Natural killer cell (primary cell): Measurements from ENCODE around the gene TSPAN18. TPM values are rescaled to one million over a fixed set of nuclear protein-coding genes. Genes with fewer than 3 reads are reported as not detected.

Source experiments
- ATAC-seq, 3 donors: fragments of 150-1000 bp in 2 of 3; fragments of 200-7000 bp in 1 of 3; cut with Tn5 transposase; 1 replicate in 1 of 3; 2 replicates in 2 of 3; pipeline ENCODE4 v1.10.0; 2021; ENCODE audit warnings: mild to moderate bottlenecking in 2 of 3, moderate library complexity in 2 of 3
- DNase-seq, 2 donors: peaks; one replicate each; pipeline versions ENCODE4 v3.0.0 to v3.0.0-alpha.2; 2013 to 2021; ENCODE audit warnings: mixed read lengths in 1 of 2
- H3K27ac ChIP-seq: one replicate; pipeline ENCODE4 v1.5.1; 2013; ENCODE audit warnings: mild to moderate bottlenecking, low read length
- H3K27me3 ChIP-seq: one replicate; pipeline ENCODE4 v1.6.1; 2013; ENCODE audit warnings: low read length; ENCODE audit not compliant: control insufficient read depth, insufficient read depth
- H3K36me3 ChIP-seq: one replicate; pipeline ENCODE4 v1.6.1; 2013; ENCODE audit warnings: low read length; ENCODE audit not compliant: control insufficient read depth, insufficient read depth
- H3K4me1 ChIP-seq: one replicate; pipeline ENCODE4 v1.6.1; 2013; ENCODE audit warnings: low read length; ENCODE audit not compliant: control insufficient read depth, insufficient read depth
- H3K4me3 ChIP-seq: one replicate; pipeline ENCODE4 v1.5.1; 2013; ENCODE audit warnings: low read length
- H3K9me3 ChIP-seq: one replicate; pipeline ENCODE4 v1.6.1; 2013; ENCODE audit warnings: low read length; ENCODE audit not compliant: control insufficient read depth, insufficient read depth
- H3K27ac Mint-ChIP-seq, 2 donors: one replicate each; pipeline ENCODE4 v1.8.0; 2022; ENCODE audit warnings: mild to moderate bottlenecking in 2 of 2, mixed read lengths in 2 of 2, moderate library complexity in 1 of 2
- H3K27me3 Mint-ChIP-seq, 2 donors: one replicate each; pipeline ENCODE4 v1.8.0; 2022; ENCODE audit warnings: low read depth in 2 of 2, mixed read lengths in 2 of 2
- H3K36me3 Mint-ChIP-seq: one replicate; pipeline ENCODE4 v1.8.0; 2022; ENCODE audit warnings: mixed read lengths
- H3K4me1 Mint-ChIP-seq, 2 donors: one replicate each; pipeline ENCODE4 v1.8.0; 2022; ENCODE audit warnings: mixed read lengths in 2 of 2
- H3K4me3 Mint-ChIP-seq: one replicate; pipeline ENCODE4 v1.8.0; 2022; ENCODE audit warnings: mild to moderate bottlenecking, moderate library complexity, mixed read lengths
- H3K9me3 Mint-ChIP-seq, 2 donors: one replicate each; pipeline ENCODE4 v1.8.0; 2022; ENCODE audit warnings: mixed read lengths in 2 of 2
- WGBS: methylation state at CpG from one replicate; pipeline ENCODE4 v1.1.7; 2013; ENCODE audit warnings: missing lambda C conversion rate; ENCODE audit not compliant: insufficient coverage; 5-methylcytosine and 5-hydroxymethylcytosine counted together
- intact Hi-C: fragments of 100-400 bp; cut with micrococcal nuclease; formaldehyde crosslinking; loops from one replicate; pipeline ENCODE4 v1.14.2; 2022
- total RNA-seq, 4 donors: library from RNA; stranded (reverse); fragments of 120-200 nt in 1 of 4; gene quantifications; one replicate each; pipeline versions ENCODE4 v1.2.3 to v1.2.4, GENCODE V29; 2013 to 2022
- TF ChIP-seq, protein P1 (sequence below): fragments of 200-600 bp; IDR thresholded peaks from one replicate; pipeline ENCODE4 v1.8.0; 2022; ENCODE audit warnings: antibody characterized with exemption

Gene TSPAN18
- total RNA-seq, 3 donors from 2014 or later (not counting 1 experiment from before 2014, with no cell fraction given): 1.9 to 2.4 (median 2.3) TPM

DNA sequence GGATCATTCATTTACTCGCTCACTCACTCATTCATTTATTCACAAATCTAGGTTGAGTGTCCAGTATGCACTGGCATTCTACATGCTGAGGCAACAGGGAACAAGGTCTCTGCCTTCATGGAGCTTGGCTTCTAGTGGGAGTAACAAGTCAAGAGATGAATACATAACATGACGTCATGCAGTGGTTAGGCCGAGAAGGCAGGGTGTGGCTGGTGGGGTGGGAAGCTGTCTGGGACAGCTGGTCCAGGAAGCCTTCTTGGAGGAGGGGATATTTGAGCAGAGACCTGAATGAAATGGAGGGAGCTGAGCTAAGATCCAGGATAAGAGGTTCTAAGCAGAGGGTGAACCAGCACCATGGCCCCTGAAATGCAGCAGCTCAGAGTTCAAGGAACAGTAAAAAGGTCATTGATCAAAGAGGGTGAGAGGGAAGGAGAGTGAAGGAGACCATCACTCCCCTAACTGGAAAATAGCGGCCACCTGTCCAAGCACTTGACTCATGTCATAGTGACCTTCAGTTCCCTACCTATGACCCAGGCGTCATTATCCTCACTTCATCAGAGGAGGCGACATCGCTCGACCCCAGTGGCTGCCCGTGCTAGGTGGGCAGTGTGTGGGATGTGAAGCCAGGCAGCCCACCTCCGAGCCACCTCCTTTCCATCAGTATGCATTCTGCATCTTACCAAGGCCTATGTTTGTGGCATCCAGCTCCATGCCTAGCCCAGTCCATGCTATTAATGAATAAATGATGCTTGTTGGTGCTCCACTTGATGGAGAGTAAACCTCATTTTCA is 105.0 kb downstream of the TSPAN18 start:
- H3K27me3 ChIP-seq: no peaks in the 10 kb centered on the region
- Mint-ChIP-seq H3K4me3 (no peak overlapping the region), H3K36me3 (no peaks in the 10 kb centered on the region), H3K27ac (no peak overlapping the region), H3K9me3 (no peaks in the 10 kb centered on the region), H3K27me3 (peaks cover 23 to 48% of the 10 kb centered on the region in 2 donors), H3K4me1 (no peaks in the 10 kb centered on the region)
- H3K36me3 ChIP-seq: no peaks in the 10 kb centered on the region
- ATAC-seq (no peak), DNase-seq (no peak)
- TF ChIP-seq, protein P1, sequence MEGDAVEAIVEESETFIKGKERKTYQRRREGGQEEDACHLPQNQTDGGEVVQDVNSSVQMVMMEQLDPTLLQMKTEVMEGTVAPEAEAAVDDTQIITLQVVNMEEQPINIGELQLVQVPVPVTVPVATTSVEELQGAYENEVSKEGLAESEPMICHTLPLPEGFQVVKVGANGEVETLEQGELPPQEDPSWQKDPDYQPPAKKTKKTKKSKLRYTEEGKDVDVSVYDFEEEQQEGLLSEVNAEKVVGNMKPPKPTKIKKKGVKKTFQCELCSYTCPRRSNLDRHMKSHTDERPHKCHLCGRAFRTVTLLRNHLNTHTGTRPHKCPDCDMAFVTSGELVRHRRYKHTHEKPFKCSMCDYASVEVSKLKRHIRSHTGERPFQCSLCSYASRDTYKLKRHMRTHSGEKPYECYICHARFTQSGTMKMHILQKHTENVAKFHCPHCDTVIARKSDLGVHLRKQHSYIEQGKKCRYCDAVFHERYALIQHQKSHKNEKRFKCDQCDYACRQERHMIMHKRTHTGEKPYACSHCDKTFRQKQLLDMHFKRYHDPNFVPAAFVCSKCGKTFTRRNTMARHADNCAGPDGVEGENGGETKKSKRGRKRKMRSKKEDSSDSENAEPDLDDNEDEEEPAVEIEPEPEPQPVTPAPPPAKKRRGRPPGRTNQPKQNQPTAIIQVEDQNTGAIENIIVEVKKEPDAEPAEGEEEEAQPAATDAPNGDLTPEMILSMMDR: no peak
- H3K27ac ChIP-seq: no peak overlapping the region
- 88% methylated on average over 3 of the region's 10 CpGs for WGBS
- H3K4me1 ChIP-seq: no peaks in the 10 kb centered on the region
- H3K4me3 ChIP-seq: no peak overlapping the region
- no peaks in the 10 kb centered on the region for H3K9me3 ChIP-seq
- intact Hi-C loops: no loop called here

DNA sequence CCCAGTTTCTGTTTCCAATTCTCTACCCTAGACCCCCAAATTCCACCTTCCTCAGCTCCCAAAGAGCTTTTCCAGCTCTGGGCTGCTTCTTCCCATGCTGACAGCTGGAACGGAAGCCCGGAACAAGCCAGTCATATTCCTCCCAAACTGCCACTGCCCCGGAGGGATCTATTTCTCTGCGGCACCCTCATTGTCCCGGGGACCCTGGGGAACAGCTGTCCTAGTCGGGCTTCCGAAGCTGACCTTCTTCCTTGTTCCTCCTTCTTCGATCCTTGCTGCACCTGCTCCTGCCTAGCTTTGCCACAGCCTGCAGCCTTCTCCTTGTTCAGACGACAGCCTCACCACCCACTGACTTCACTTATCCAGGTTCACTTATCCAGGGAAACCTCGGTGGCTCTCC is 105.7 kb downstream of the TSPAN18 start:
- no peak for ATAC-seq
- Mint-ChIP-seq H3K4me1 (no peaks in the 10 kb centered on the region), H3K27ac (no peak overlapping the region)

DNA sequence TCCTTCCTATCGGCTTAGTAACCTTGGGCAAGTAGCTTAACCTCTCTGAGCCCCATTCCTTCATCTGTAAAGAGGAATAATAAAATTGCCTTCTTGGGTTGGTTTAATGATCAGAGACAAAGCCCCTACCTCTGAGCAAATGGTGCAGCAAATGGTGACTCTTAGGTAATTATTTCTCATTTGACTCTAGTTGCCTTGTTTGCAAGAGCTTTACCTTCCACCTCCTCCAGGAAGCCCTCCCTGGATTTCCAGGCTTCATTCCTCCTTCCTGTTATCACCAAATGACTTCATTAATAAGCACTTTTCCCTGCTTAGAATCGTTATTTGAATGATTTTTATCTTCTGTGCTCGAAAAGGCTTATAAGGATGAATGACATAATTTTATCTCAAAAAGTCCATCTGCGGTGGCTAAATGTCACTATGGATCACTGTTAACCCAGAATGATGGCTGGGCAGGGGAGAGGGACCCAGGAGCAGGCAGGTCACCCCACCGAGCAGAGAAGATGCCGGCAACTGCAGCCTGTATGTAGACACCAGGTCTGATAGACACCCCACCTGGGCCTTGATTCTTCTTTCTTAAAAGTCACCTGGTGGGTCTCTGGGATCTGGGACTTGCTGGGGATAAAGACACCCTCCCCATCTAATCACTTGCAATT is 106.6 kb downstream of the TSPAN18 start:
- H3K36me3 ChIP-seq: no peaks in the 10 kb centered on the region
- Mint-ChIP-seq H3K27me3 (peaks cover 26 to 48% of the 10 kb centered on the region in 2 donors), H3K4me3 (no peak overlapping the region), H3K36me3 (no peaks in the 10 kb centered on the region), H3K4me1 (no peaks in the 10 kb centered on the region), H3K9me3 (no peaks in the 10 kb centered on the region), H3K27ac (no peak overlapping the region)
- no peaks in the 10 kb centered on the region for H3K4me1 ChIP-seq
- H3K9me3 ChIP-seq: no peaks in the 10 kb centered on the region
- TF ChIP-seq, protein P1: no peak
- no peaks in the 10 kb centered on the region for H3K27me3 ChIP-seq
- H3K27ac ChIP-seq: no peak overlapping the region
- ATAC-seq (no peak), DNase-seq (no peak)
- intact Hi-C loops: no loop called here
- 85% methylated on average over 6 of the region's 6 CpGs for WGBS
- no peak overlapping the region for H3K4me3 ChIP-seq

More for the DNA sequence above, 105.7 kb downstream of the TSPAN18 start:
- peaks cover 23 to 48% of the 10 kb centered on the region in 2 donors for H3K27me3 Mint-ChIP-seq
- H3K4me1 ChIP-seq: no peaks in the 10 kb centered on the region
- TF ChIP-seq, protein P1: no peak
- no peak overlapping the region for H3K4me3 ChIP-seq
- H3K36me3 ChIP-seq: no peaks in the 10 kb centered on the region
- WGBS: 86% methylated on average over 10 of the region's 10 CpGs
- no peak overlapping the region for H3K27ac ChIP-seq
- DNase-seq: no peak
- H3K9me3 Mint-ChIP-seq: no peaks in the 10 kb centered on the region
- no peaks in the 10 kb centered on the region for H3K27me3 ChIP-seq
- H3K4me3 Mint-ChIP-seq: no peak overlapping the region
- no peaks in the 10 kb centered on the region for H3K36me3 Mint-ChIP-seq
- H3K9me3 ChIP-seq: no peaks in the 10 kb centered on the region
- intact Hi-C loops: no loop called here
